Caco-2 (cell line): ENCODE measurements around the gene GPC5. TPM values are rescaled to one million over a fixed set of nuclear protein-coding genes. Genes with fewer than 3 reads are reported as not detected.

ENCODE experiments used
- BruUV-seq: library from RNA; stranded (reverse); fragments of 400-500 nt; replicated peaks from 2 replicates; lab custom pipeline; 2021; lab: Mats Ljungman, UMichigan
- CTCF ChIA-PET: fragments of 300-600 bp; sonication (Branson Sonifier 250); formaldehyde crosslinking; loops from one replicate; lab custom pipeline; 2022; ENCODE audit warnings: antibody characterized with exemption; lab: Charles Lee
- POLR2A ChIA-PET: fragments of 300-600 bp; sonication (Branson Sonifier 250); formaldehyde crosslinking; loops from one replicate; lab custom pipeline; 2022; ENCODE audit warnings: antibody characterized with exemption; lab: Charles Lee
- DNase-seq, 2 experiments: peaks; one replicate each; pipeline versions ENCODE4 v3.0.0 to v3.0.0-alpha.2; 2020 to 2022
- H3K27me3 ChIP-seq: replicated peaks from 2 replicates; pipeline ENCODE4 v1.6.0; 2011; ENCODE audit warnings: low read length; ENCODE audit not compliant: control insufficient read depth, insufficient read depth
- H3K36me3 ChIP-seq: 2 replicates; pipeline ENCODE4 v1.5.1; 2011; ENCODE audit warnings: low read length; ENCODE audit not compliant: control insufficient read depth, insufficient read depth
- H3K4me1 ChIP-seq: fragments of 250-450 bp; sonication (Bioruptor Pico); 2 replicates; pipeline ENCODE4 v1.5.1; 2020; ENCODE audit warnings: mild to moderate bottlenecking
- H3K4me3 ChIP-seq: 2 replicates; pipeline ENCODE4 v1.5.1; 2011; ENCODE audit warnings: low read depth, mild to moderate bottlenecking, control low read depth, low read length
- H3K9me3 ChIP-seq: fragments of 250-450 bp; sonication (Bioruptor Pico); 2 replicates; pipeline ENCODE4 v1.5.1; 2020; ENCODE audit warnings: mild to moderate bottlenecking, moderate library complexity
- H3K27ac Mint-ChIP-seq: one replicate; pipeline ENCODE4 v1.8.0; 2022; ENCODE audit warnings: mixed read lengths; ENCODE audit not compliant: unreplicated experiment
- H3K27me3 Mint-ChIP-seq: one replicate; pipeline ENCODE4 v1.8.0; 2022; ENCODE audit warnings: mixed read lengths; ENCODE audit not compliant: insufficient read depth, unreplicated experiment
- H3K36me3 Mint-ChIP-seq: one replicate; pipeline ENCODE4 v1.8.0; 2022; ENCODE audit warnings: mild to moderate bottlenecking, mixed read lengths; ENCODE audit not compliant: insufficient read depth, unreplicated experiment
- H3K4me1 Mint-ChIP-seq: one replicate; pipeline ENCODE4 v1.8.0; 2022; ENCODE audit warnings: low read depth, mixed read lengths; ENCODE audit not compliant: unreplicated experiment
- H3K4me3 Mint-ChIP-seq: one replicate; pipeline ENCODE4 v1.8.0; 2022; ENCODE audit warnings: mild to moderate bottlenecking, moderate library complexity, mixed read lengths; ENCODE audit not compliant: unreplicated experiment
- H3K9me3 Mint-ChIP-seq: one replicate; pipeline ENCODE4 v1.8.0; 2022; ENCODE audit warnings: mixed read lengths; ENCODE audit not compliant: unreplicated experiment
- intact Hi-C: fragments of 100-400 bp; cut with micrococcal nuclease; formaldehyde crosslinking; loops from one replicate; pipeline ENCODE4 v1.10.0; 2022; ENCODE audit not compliant: unreplicated experiment
- total RNA-seq: library from RNA; stranded (reverse); gene quantifications from 2 replicates; pipeline ENCODE4 v1.2.3, GENCODE V29; 2022
- TF ChIP-seq, protein P1 (sequence below), 2 experiments: fragments of 200-600 bp in 1 of 2; IDR thresholded peaks; 1 replicate in 1 of 2; 2 replicates in 1 of 2; pipeline versions ENCODE4 v1.5.1 to v1.8.0; 2011 to 2022; ENCODE audit warnings: antibody characterized with exemption in 1 of 2, control low read depth in 1 of 2, inconsistent platforms in 1 of 2, low read depth in 1 of 2, low read length in 1 of 2, mild to moderate bottlenecking in 1 of 2, moderate library complexity in 1 of 2; ENCODE audit not compliant: insufficient read depth in 1 of 2, severe bottlenecking in 1 of 2, unreplicated experiment in 1 of 2

The GPC5 gene
- total RNA-seq, 1 experiment from 2014 or later, result 4.1 TPM

DNA sequence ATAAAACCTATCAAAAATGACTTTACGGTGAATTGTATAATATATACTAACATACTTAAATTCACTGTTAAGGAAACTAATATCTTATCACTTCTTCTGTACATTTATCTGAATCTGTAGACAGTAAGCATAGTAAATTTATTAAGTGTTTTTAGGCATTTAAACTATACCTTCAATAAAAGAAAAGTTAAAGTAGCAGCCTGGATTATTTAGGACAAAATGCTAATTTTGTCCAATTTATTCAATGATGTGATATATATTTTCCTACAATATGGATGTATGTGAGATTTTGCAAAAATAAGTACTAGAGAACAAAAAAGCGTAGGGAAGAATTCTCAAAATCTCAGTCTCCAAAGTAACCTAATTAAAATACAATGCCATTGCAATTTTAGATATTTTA, 299.9 kb downstream of the GPC5 start:
- no peaks in the 10 kb centered on the region for H3K9me3 ChIP-seq
- DNase-seq, result no peak
- Mint-ChIP-seq H3K27me3 (no peaks in the 10 kb centered on the region), H3K4me3 (no peak overlapping the region), H3K9me3 (no peaks in the 10 kb centered on the region), H3K36me3 (no peaks in the 10 kb centered on the region), H3K4me1 (no peaks in the 10 kb centered on the region), H3K27ac (no peak overlapping the region)
- H3K4me3 ChIP-seq, result no peak overlapping the region
- no TSS peak for BruUV-seq
- no peaks in the 10 kb centered on the region for H3K4me1 ChIP-seq
- intact Hi-C loops, result no loop called here
- POLR2A ChIA-PET, result no interaction called here
- CTCF ChIA-PET, result no interaction called here
- H3K36me3 ChIP-seq, result no peaks in the 10 kb centered on the region
- TF ChIP-seq, protein P1, sequence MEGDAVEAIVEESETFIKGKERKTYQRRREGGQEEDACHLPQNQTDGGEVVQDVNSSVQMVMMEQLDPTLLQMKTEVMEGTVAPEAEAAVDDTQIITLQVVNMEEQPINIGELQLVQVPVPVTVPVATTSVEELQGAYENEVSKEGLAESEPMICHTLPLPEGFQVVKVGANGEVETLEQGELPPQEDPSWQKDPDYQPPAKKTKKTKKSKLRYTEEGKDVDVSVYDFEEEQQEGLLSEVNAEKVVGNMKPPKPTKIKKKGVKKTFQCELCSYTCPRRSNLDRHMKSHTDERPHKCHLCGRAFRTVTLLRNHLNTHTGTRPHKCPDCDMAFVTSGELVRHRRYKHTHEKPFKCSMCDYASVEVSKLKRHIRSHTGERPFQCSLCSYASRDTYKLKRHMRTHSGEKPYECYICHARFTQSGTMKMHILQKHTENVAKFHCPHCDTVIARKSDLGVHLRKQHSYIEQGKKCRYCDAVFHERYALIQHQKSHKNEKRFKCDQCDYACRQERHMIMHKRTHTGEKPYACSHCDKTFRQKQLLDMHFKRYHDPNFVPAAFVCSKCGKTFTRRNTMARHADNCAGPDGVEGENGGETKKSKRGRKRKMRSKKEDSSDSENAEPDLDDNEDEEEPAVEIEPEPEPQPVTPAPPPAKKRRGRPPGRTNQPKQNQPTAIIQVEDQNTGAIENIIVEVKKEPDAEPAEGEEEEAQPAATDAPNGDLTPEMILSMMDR (IDR thresholded peaks at IDR 0.05; ENCODE audit: insufficient read depth in 1 of 2, low read depth in 1 of 2, low read length in 1 of 2, severe bottlenecking in 1 of 2, unreplicated experiment in 1 of 2), result no peak
- no peaks in the 10 kb centered on the region for H3K27me3 ChIP-seq

DNA sequence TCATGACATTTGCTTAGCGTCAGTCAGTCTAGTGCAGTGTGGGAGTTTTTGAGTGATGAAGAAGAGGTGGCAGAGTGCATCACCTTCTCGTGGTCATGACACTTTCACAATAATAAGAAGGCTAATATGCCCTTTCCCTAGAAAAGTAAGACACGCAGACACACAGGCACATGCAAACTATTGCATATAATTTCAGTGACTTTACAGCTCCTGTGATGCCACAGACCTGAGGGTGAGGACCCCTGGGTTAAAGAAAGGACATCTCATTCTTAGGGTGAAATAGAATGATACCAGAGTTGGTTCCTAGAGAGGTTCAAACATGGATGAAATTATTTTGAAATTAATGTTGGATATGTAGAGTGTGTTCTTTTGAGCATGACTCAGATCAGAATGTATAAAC, 300.3 kb downstream of the GPC5 start:
- no peaks in the 10 kb centered on the region for H3K27me3 Mint-ChIP-seq
- H3K27ac Mint-ChIP-seq, result no peak overlapping the region
- H3K36me3 Mint-ChIP-seq, result no peaks in the 10 kb centered on the region
- H3K9me3 Mint-ChIP-seq, result no peaks in the 10 kb centered on the region
- no peak overlapping the region for H3K4me3 Mint-ChIP-seq
- no peaks in the 10 kb centered on the region for H3K4me1 Mint-ChIP-seq
- TF ChIP-seq, protein P1 (IDR thresholded peaks at IDR 0.05; ENCODE audit: insufficient read depth in 1 of 2, low read depth in 1 of 2, low read length in 1 of 2, severe bottlenecking in 1 of 2, unreplicated experiment in 1 of 2), result no peak
- CTCF ChIA-PET, result interaction anchor here (0.7 kb wide), 1 partner anchor 83 kb away, joined by 3 read pairs; no protein-coding TSS in a partner anchor
- Histone ChIP-seq H3K4me3 (no peak overlapping the region), H3K4me1 (no peaks in the 10 kb centered on the region), H3K9me3 (no peaks in the 10 kb centered on the region), H3K36me3 (no peaks in the 10 kb centered on the region), H3K27me3 (no peaks in the 10 kb centered on the region)
- POLR2A ChIA-PET, result no interaction called here
- intact Hi-C loops, result no loop called here
- no TSS peak for BruUV-seq
- DNase-seq, result no peak

DNA sequence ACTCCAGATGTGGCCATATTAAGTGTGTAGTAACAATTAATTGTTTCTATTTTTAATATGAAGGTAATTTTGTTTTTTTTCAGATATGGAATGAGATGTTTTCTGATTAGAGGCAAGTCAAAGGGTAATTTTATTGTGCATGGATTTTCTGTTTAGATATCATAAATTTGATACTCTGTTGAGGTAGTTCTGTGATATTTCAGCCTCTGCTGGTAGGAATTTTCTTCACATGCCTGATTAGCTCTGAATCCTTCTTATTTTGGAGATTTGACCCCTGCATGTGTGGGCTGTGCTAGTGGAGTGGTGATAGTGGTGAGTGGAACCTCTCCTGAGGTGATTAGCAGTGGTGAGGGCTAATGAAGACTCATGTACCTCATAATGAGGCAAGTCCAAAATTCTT, 301.4 kb downstream of the GPC5 start:
- no peak for DNase-seq
- Histone ChIP-seq H3K4me1 (no peaks in the 10 kb centered on the region), H3K4me3 (no peak overlapping the region), H3K27me3 (no peaks in the 10 kb centered on the region), H3K9me3 (no peaks in the 10 kb centered on the region), H3K36me3 (no peaks in the 10 kb centered on the region)
- TF ChIP-seq, protein P1 (IDR thresholded peaks at IDR 0.05; ENCODE audit: insufficient read depth in 1 of 2, low read depth in 1 of 2, low read length in 1 of 2, severe bottlenecking in 1 of 2, unreplicated experiment in 1 of 2), result no peak
- no peaks in the 10 kb centered on the region for H3K36me3 Mint-ChIP-seq
- no peaks in the 10 kb centered on the region for H3K27me3 Mint-ChIP-seq
- ChIA-PET CTCF (no interaction called here), POLR2A (no interaction called here)
- intact Hi-C loops, result no loop called here
- no peak overlapping the region for H3K27ac Mint-ChIP-seq
- H3K4me3 Mint-ChIP-seq, result no peak overlapping the region
- BruUV-seq, result no TSS peak
- no peaks in the 10 kb centered on the region for H3K4me1 Mint-ChIP-seq
- no peaks in the 10 kb centered on the region for H3K9me3 Mint-ChIP-seq
